Measurements from ENCODE around the gene FGF18.

Gene FGF18

GRCh38 chr5:171422902-171423663 lies 3.6 kb downstream of the FGF18 start:
- no peak for DNase-seq (ENCODE audit: low read depth in 2 of 2)

DNA sequence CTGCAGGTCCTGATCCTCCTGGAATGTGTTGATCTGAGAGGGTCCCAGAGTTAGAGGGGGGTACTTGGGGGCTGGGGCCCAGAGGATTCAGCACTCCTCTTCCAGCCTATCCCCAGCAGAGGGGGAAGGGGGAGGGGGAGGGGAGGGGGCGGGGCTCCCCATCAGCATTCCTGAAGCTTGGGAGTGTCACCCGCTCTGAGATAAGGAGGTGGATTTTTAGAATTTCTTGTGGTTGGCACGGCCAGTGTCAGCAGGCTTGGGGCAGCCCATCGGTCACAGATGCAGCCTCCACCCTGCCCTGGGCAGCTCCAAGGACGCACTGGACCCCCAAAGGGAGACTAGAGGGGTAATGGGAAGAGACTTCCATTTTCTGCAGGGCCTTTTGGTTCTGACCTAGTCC lies 5.3 kb downstream of the FGF18 start:
- DNase-seq (ENCODE audit: low read depth in 2 of 2): no peak

- DNase-seq (ENCODE audit: low read depth in 2 of 2): no peak
These were observed 6.3 kb downstream of the FGF18 start for GRCh38 chr5:171425596-171426244.

DNA sequence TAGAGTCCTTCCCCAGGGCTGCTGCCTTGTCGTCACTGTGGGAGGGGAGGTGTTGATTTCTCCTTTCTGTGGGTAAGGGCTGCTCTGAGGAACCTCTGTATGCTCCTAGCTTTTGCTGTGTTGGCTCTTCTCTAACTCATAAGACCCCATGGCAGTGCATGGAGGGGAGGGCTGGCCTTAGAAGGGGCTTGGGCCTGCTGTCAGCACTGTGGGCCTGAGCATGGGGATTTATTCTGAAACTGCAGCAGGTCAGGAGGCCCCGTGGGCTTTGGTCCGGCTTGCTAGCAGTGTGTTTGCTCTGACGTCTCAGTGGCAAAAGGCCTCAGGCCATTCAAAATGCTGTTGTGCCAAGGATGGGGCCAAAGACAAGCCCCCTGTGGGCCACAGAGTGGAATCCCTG lies 6.8 kb downstream of the FGF18 start:
- DNase-seq (ENCODE audit: low read depth in 2 of 2): no peak

GRCh38 chr5:171426680-171427079 lies 7.2 kb downstream of the FGF18 start:
- DNase-seq (ENCODE audit: low read depth in 2 of 2): no peak

- no peak for DNase-seq (ENCODE audit: low read depth in 2 of 2)
These were observed 8.1 kb downstream of the FGF18 start for GRCh38 chr5:171427318-171428167.

DNA sequence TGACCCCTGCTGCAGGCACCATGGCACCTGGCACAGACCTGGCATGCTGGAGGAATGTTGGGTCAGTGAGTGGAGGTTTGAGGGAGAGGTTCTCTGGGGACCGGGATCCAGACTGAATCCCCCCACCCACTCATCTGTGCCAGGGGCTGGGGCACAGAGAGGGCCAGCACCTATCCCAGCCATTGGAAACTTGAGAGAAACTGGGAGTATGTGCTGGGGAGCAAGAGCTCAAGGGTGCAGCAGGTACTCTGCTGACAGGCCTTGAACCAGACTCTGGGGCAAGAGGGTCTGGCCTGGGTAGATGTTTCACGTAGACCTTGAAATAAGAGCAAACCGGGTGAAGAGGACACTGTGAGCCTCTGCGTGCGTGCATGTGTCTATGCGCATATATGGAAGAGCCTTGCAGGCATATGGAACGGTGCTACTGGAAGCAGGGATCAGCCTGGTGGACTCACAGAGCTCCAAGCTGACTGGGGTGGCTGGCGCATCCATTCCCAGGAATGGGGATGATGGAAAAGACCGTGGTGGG lies 8.8 kb downstream of the FGF18 start:
- no peak for DNase-seq (ENCODE audit: low read depth in 2 of 2)

DNA sequence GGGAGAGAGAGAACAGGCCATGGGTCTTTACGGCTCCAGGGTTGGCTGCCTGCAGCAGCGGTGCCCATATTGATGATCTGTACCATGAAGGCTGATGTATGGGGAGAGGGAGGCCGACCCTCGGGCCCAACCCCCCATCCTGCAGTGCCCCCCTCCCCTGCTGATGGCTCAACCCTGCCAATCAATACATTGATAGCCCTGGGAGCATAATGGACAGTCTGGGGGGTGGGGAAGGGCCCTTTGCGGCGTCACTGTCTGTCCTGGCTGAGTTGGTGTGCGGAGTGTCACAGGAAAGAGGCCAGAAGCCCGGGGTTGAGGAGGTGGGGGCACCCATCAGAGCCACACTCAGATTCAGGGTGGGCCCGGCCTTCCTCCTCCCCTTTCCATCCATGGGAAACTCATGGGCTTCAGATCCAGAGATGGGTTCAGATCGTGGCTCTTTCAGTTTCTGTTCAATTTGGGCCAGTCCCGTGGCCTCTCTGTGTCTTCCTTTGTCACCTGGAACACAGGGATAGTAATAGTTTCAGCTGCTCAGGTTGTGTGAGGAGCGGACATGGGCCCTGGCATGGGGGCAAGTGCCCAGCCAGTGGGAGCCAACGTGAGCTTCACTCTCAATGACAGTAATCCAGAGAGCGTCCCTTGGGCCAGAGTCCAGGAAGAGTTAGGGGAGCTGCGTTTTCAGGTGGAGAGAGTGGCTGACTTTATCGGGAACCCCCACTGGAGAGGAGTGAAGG lies 9.5 kb downstream of the FGF18 start:
- DNase-seq (ENCODE audit: low read depth in 2 of 2): no peak

DNA sequence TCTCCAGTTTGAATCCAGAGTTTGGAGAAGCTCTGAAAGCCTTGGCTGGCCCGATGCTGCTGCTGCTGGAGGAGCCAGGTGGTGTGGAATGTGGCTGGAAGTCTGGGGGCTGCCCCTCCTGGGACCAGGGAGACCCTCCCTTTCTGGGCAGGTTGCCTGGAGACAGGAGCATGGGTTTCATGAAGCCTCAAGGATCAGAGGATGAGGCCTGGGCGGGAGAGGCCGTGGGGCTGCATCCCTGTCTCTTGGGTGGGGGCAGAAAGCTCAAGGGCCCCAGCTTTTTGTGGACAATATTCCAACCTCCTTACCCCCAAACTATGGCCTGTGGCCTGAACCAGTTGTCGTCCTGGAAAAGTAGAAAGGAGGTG lies 10.1 kb downstream of the FGF18 start:
- no peak for DNase-seq (ENCODE audit: low read depth in 2 of 2)

GRCh38 chr5:171431251-171431777 lies 11.9 kb downstream of the FGF18 start:
- DNase-seq (ENCODE audit: low read depth in 2 of 2): no peak

GRCh38 chr5:171432076-171432475 lies 12.6 kb downstream of the FGF18 start:
- no peak for DNase-seq (ENCODE audit: low read depth in 2 of 2)

- DNase-seq (ENCODE audit: low read depth in 2 of 2): no peak
These were observed 13.3 kb downstream of the FGF18 start for GRCh38 chr5:171432583-171433351.

- no peak for DNase-seq (ENCODE audit: low read depth in 2 of 2)
These were observed 13.9 kb downstream of the FGF18 start for GRCh38 chr5:171433352-171433698.

- no peak for DNase-seq (ENCODE audit: low read depth in 2 of 2)
These were observed 14.7 kb downstream of the FGF18 start for GRCh38 chr5:171433982-171434676.

DNA sequence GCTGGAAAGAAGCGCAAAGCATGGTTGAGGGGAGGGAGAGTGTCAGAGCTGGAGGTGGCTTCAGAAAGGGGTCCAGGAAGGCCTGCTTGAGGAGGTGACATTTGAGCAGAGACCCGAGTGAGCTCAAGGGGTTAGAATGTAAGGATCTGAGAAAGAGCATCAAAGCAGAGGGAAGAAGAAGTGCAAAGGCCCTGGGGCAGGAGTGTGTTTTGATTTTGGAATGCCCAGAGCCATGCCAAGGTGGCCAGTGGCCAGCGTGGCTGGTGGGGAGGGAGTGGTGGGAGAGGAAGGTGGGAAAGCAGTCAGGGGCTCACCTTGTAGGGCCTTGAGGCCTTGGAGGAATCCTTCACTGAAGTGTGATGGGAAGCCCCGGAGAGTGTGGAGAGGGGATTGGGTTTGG lies 15.4 kb downstream of the FGF18 start:
- no peak for DNase-seq (ENCODE audit: low read depth in 2 of 2)

DNA sequence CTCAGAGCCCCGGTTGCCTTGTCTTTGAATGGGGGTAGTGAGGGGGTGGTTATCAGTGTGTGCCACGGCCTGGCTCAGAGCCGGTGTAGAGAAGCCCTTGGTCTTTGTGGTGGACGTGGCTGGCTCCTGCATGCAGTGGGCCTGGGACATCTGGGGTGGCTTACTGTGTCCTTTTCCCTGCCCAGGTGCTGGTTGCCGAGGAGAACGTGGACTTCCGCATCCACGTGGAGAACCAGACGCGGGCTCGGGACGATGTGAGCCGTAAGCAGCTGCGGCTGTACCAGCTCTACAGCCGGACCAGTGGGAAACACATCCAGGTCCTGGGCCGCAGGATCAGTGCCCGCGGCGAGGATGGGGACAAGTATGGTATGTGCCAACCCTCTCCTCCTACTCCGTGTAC lies 16.5 kb downstream of the FGF18 start:
- DNase-seq (ENCODE audit: low read depth in 2 of 2): no peak

- DNase-seq (ENCODE audit: low read depth in 2 of 2): no peak
These were observed 17.4 kb downstream of the FGF18 start for GRCh38 chr5:171436804-171437285.

DNA sequence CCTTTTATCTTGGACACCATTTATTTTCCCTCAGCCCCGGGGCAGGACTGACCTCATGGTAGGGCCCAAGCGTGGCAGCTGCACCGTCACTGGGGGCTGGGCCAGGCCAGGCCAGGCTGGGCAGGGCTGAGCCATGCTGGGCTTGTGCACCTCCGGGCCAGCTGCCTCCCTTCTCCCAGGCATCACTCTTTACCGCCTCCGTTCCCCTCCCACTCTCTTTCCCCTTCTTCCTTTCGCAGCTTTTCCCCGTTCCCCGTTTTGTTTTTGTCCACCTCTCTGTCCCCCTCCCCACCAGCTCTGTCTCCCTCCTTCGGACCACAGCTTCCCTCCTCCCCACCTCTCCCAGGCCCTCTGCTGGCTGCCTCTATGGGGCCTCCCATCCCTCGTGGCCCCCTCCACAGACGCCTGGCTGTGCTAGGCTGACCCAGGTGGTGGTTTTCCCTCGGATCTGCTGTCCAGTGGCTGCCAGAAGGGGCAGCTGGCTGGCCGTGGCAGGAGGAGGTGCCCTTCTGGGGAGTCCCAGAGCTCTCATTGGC lies 17.9 kb downstream of the FGF18 start:
- no peak for DNase-seq (ENCODE audit: low read depth in 2 of 2)

GRCh38 chr5:171438738-171439137 lies 19.3 kb downstream of the FGF18 start:
- DNase-seq (ENCODE audit: low read depth in 2 of 2): no peak

All from stimulated activated CD8-positive, alpha-beta memory T cell treated with anti-CD3 and anti-CD28 coated beads, Interleukin-7, amount 100 ng/mL, for 1 hour (primary cell).